ENCODE data around the gene FAM76B. TPM values are rescaled to one million over a fixed set of nuclear protein-coding genes. Genes with fewer than 3 reads are reported as not detected.

The FAM76B gene
- 10.1 and 15.6 TPM in 2 replicates for total RNA-seq

GRCh38 chr11:95789506-95790122 lies at the start of gene FAM76B:
TSS of gene FAM76B (minus strand) at chr11:95789782. CDS start at chr11:95789478, 304 bp downstream.

GRCh38 chr11:95790123-95790932 lies 746 bp upstream of the FAM76B start, which contains the start of gene CEP57:
TSS of gene CEP57 (plus strand) at chr11:95790498. CDS start at chr11:95790699, 201 bp downstream.

Other genes starting within 250 kb of the FAM76B start
- gene CEP57, start 716 bp upstream of the FAM76B start, total RNA-seq = 34.5 and 62.7 TPM in 2 replicates
- gene MTMR2, start 134.3 kb upstream of the FAM76B start, total RNA-seq = 20.5 and 27.5 TPM in 2 replicates